HCT116 (cell line): ENCODE measurements around the gene GALR2. TPM values are rescaled to one million over a fixed set of nuclear protein-coding genes. Genes with fewer than 3 reads are reported as not detected.

Experiments used
- ATAC-seq: fragments of 200-7000 bp; cut with Tn5 transposase; 2 replicates; pipeline ENCODE4 v1.9.1; 2020; ENCODE audit warnings: mild to moderate bottlenecking, moderate library complexity
- BruUV-seq: library from RNA; stranded (reverse); fragments of 400-500 nt; replicated peaks from 2 replicates; lab custom pipeline; 2021; lab: Mats Ljungman, UMichigan
- CTCF ChIA-PET: fragments of 300-600 bp; sonication (Branson Sonifier 250); formaldehyde crosslinking; loops from one replicate; lab custom pipeline; 2021; ENCODE audit warnings: antibody characterized with exemption; lab: Charles Lee
- POLR2A ChIA-PET: fragments of 300-600, 350-600 bp; sonication (Branson Sonifier 250); formaldehyde crosslinking; loops from one replicate; lab custom pipeline; 2021; ENCODE audit warnings: antibody characterized with exemption; lab: Charles Lee
- RAD21 ChIA-PET, 2 experiments: fragments of 300-600 bp; sonication (Branson Sonifier 250); formaldehyde crosslinking; loops; one replicate each; lab custom pipeline; 2023; ENCODE audit warnings: low total read pairs in 2 of 2; ENCODE audit not compliant: uncharacterized antibody in 2 of 2, unreplicated experiment in 2 of 2, low non-redundant PET in 1 of 2; lab: Charles Lee
- DNase-seq: peaks from one replicate; pipeline ENCODE4 v3.0.0-alpha.2; 2010; ENCODE audit warnings: low read depth, low spot score
- H2AFZ ChIP-seq: fragments of 200-600 bp; shearing (Covaris generic), sonication (generic); 2 replicates; pipeline ENCODE4 v1.6.1; 2017; ENCODE audit warnings: low read depth, mixed run types, mixed read lengths, antibody characterized with exemption, low read length; ENCODE audit not compliant: poor library complexity, severe bottlenecking
- H3K27ac ChIP-seq: 2 replicates; pipeline ENCODE4 v1.5.1; 2012; ENCODE audit warnings: low read depth, low read length
- H3K27me3 ChIP-seq: fragments of 200-600 bp; sonication (generic); 2 replicates; pipeline ENCODE4 v1.6.1; 2016; ENCODE audit warnings: mixed run types, low read length, mixed read lengths; ENCODE audit not compliant: insufficient read depth
- H3K36me3 ChIP-seq, 2 experiments: fragments of 200-500 bp in 1 of 2; fragments of 200-600 bp in 1 of 2; sonication (Bioruptor generic) in 1 of 2; sonication (generic) in 1 of 2; 2 replicates each; pipeline versions ENCODE4 v1.5.1 to v1.6.1; 2014 to 2016; ENCODE audit warnings: low read length in 2 of 2, inconsistent platforms in 1 of 2, mixed read lengths in 1 of 2, mixed run types in 1 of 2; ENCODE audit not compliant: insufficient read depth in 2 of 2, control insufficient read depth in 1 of 2
- H3K4me1 ChIP-seq, 2 experiments: fragments of 200-600 bp in 1 of 2; sonication (generic) in 1 of 2; 2 replicates each; pipeline versions ENCODE4 v1.5.1 to v1.6.1; 2012 to 2017; ENCODE audit warnings: low read length in 2 of 2, inconsistent platforms in 1 of 2, mild to moderate bottlenecking in 1 of 2, mixed read lengths in 1 of 2, mixed run types in 1 of 2, moderate library complexity in 1 of 2; ENCODE audit not compliant: insufficient read depth in 2 of 2, control insufficient read depth in 1 of 2
- H3K4me2 ChIP-seq: fragments of 200-600 bp; sonication (generic); 2 replicates; pipeline ENCODE4 v1.6.1; 2017; ENCODE audit warnings: mixed run types, low read length, mixed read lengths
- H3K4me3 ChIP-seq, 2 experiments: fragments of 200-600 bp in 1 of 2; sonication (generic) in 1 of 2; replicated peaks in 1 of 2; 2 replicates each; pipeline ENCODE4 v1.5.1; 2011 to 2016; ENCODE audit warnings: low read length in 2 of 2, control low read depth in 1 of 2, low read depth in 1 of 2, mild to moderate bottlenecking in 1 of 2, mixed read lengths in 1 of 2, mixed run types in 1 of 2
- H3K79me2 ChIP-seq: fragments of 200-600 bp; sonication (generic); 2 replicates; pipeline ENCODE4 v1.6.1; 2017; ENCODE audit warnings: mild to moderate bottlenecking, mixed run types, low read length, moderate library complexity, mixed read lengths; ENCODE audit not compliant: insufficient read depth
- H3K9ac ChIP-seq: fragments of 200-600 bp; sonication (generic); 2 replicates; pipeline ENCODE4 v1.6.1; 2016; ENCODE audit warnings: low read length, mixed read lengths
- H3K9me2 ChIP-seq: fragments of 200-600 bp; sonication (generic), shearing (Covaris generic); 2 replicates; pipeline ENCODE4 v1.6.1; 2017; ENCODE audit warnings: mixed run types, mild to moderate bottlenecking, moderate library complexity; ENCODE audit not compliant: insufficient read depth
- H3K9me3 ChIP-seq, 2 experiments: fragments of 200-500 bp in 1 of 2; fragments of 200-600 bp in 1 of 2; sonication (Bioruptor generic) in 1 of 2; sonication (generic) in 1 of 2; 2 replicates each; pipeline ENCODE4 v1.6.1; 2014 to 2017; ENCODE audit warnings: low read length in 2 of 2, mixed read lengths in 2 of 2, inconsistent platforms in 1 of 2, low read depth in 1 of 2, mild to moderate bottlenecking in 1 of 2, mixed run types in 1 of 2, moderate library complexity in 1 of 2; ENCODE audit not compliant: control insufficient read depth in 1 of 2, insufficient read depth in 1 of 2
- H4K20me1 ChIP-seq: fragments of 200-600 bp; sonication (generic), shearing (Covaris generic); 2 replicates; pipeline ENCODE4 v1.6.1; 2017; ENCODE audit warnings: mixed run types, mild to moderate bottlenecking, moderate library complexity; ENCODE audit not compliant: insufficient read depth
- CEBPB ChIP-seq: IDR thresholded peaks from 2 replicates; pipeline ENCODE4 v1.6.1; 2012; ENCODE audit warnings: low read depth
- EGR1 ChIP-seq: IDR thresholded peaks from 2 replicates; pipeline ENCODE4 v1.6.1; 2012; ENCODE audit warnings: low read depth
- EZH2 ChIP-seq: fragments of 200-600 bp; sonication (generic); IDR thresholded peaks from 2 replicates; pipeline ENCODE4 v1.6.1; 2017; ENCODE audit warnings: antibody characterized with exemption, mixed run types
- JUND ChIP-seq: IDR thresholded peaks from 2 replicates; pipeline ENCODE4 v1.6.1; 2012
- MAX ChIP-seq: IDR thresholded peaks from 2 replicates; pipeline ENCODE4 v1.6.1; 2012
- POLR2A ChIP-seq: IDR thresholded peaks from 2 replicates; pipeline ENCODE4 v1.7.0; 2011; ENCODE audit warnings: borderline replicate concordance; ENCODE audit not compliant: insufficient read depth, insufficient read length; ENCODE audit errors: extremely low read depth
- POLR2AphosphoS5 ChIP-seq: IDR thresholded peaks from 2 replicates; pipeline ENCODE4 v1.6.1; 2011; ENCODE audit warnings: mild to moderate bottlenecking, low read depth, low read length, moderate library complexity
- RAD21 ChIP-seq: IDR thresholded peaks from 2 replicates; pipeline ENCODE4 v1.6.1; 2012; ENCODE audit warnings: low read depth, mild to moderate bottlenecking
- SIN3A ChIP-seq: IDR thresholded peaks from 2 replicates; pipeline ENCODE4 v1.6.1; 2012; ENCODE audit warnings: low read depth
- SP1 ChIP-seq: IDR thresholded peaks from 2 replicates; pipeline ENCODE4 v1.6.1; 2012; ENCODE audit warnings: low read depth
- SRF ChIP-seq: IDR thresholded peaks from 2 replicates; pipeline ENCODE4 v1.6.1; 2012; ENCODE audit warnings: low read depth
- YY1 ChIP-seq: IDR thresholded peaks from 2 replicates; pipeline ENCODE4 v1.6.1; 2011; ENCODE audit warnings: low read length, low read depth, moderate library complexity, mild to moderate bottlenecking; ENCODE audit not compliant: insufficient replicate concordance; ENCODE audit errors: extremely low read depth
- ZFX ChIP-seq: fragments of 450-650 bp; IDR thresholded peaks from 2 replicates; pipeline ENCODE4 v1.6.1; 2017
- ZNF274 ChIP-seq: fragments of 200-500 bp; sonication (Bioruptor generic); IDR thresholded peaks from 2 replicates; pipeline ENCODE4 v1.6.1; 2014; ENCODE audit warnings: mild to moderate bottlenecking, low read depth, low read length, inconsistent platforms
- intact Hi-C: fragments of 100-400 bp; cut with micrococcal nuclease; formaldehyde crosslinking; loops from 2 replicates; pipeline ENCODE4 v1.10.0; 2022
- total RNA-seq: library from RNA; stranded (reverse); gene quantifications from one replicate; pipeline ENCODE4 v1.2.1, GENCODE V29; 2021; ENCODE audit not compliant: unreplicated experiment
- TF ChIP-seq, protein P1 (sequence below): IDR thresholded peaks from 2 replicates; pipeline ENCODE4 v1.6.1; 2012; ENCODE audit warnings: low read depth

The GALR2 gene
- total RNA-seq, 1 experiment from 2014 or later = 0.27 TPM

DNA sequence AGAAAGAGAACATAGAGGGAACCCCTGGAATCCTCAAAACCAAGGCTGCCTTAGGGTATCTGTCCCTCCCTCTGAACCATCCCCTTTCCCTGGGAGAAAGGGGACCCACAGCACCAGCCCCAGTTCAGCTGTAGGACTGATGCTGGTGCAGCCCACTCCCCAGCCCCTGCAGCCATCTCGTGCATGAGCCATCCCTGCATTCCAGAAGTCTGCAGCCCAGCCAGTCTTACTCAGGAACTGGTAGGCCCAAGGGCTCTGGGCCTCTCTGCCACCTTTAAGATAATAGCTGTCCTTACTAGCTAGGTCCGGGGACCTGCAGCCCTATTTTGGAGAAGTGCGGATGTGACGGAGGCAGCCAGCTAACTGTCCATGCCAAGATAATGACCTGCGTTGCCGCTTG, 41.4 kb upstream of the GALR2 start:
- H3K9me3 ChIP-seq = no peaks in the 10 kb centered on the region
- intact Hi-C loops = no loop called here
- CTCF ChIA-PET = interaction anchor here (0.8 kb wide), 1 partner anchor 247 kb away, joined by 3 read pairs; no protein-coding TSS in a partner anchor
- H3K27ac ChIP-seq = no peak overlapping the region
- no peak overlapping the region for H2AFZ ChIP-seq
- RAD21 ChIA-PET = no interaction called here
- no peak overlapping the region for H3K9ac ChIP-seq
- H3K9me2 ChIP-seq = no peaks in the 10 kb centered on the region
- H3K4me2 ChIP-seq = no peak overlapping the region
- DNase-seq = no peak
- TF ChIP-seq MAX (no peak), RAD21 (no peak), ZFX (no peak), POLR2A (no peak), SP1 (no peak), SIN3A (no peak), EZH2 (no peak), CEBPB (no peak)
- BruUV-seq = no TSS peak
- H3K36me3 ChIP-seq = peaks cover 0 to under 1% of the 10 kb centered on the region in 2 experiments; a peak in 2 of 4 replicates
- H3K4me1 ChIP-seq = peaks cover 37 to 38% of the 10 kb centered on the region in 2 experiments
- H3K79me2 ChIP-seq = no peaks in the 10 kb centered on the region
- no peak overlapping the region for H3K4me3 ChIP-seq
- no peak for ATAC-seq
- POLR2A ChIA-PET = interaction anchor here (0.9 kb wide), 1 partner anchor 26 kb away, joined by 6 read pairs; no protein-coding TSS in a partner anchor
- H3K27me3 ChIP-seq = no peaks in the 10 kb centered on the region
- no peaks in the 10 kb centered on the region for H4K20me1 ChIP-seq

GRCh38 chr17:76034428-76035350, 39.9 kb upstream of the GALR2 start:
- no peak overlapping the region for H3K27ac ChIP-seq
- H3K4me2 ChIP-seq = no peak overlapping the region
- H3K4me1 ChIP-seq = peaks cover 22 to 25% of the 10 kb centered on the region in 2 experiments
- TF ChIP-seq, protein P1, sequence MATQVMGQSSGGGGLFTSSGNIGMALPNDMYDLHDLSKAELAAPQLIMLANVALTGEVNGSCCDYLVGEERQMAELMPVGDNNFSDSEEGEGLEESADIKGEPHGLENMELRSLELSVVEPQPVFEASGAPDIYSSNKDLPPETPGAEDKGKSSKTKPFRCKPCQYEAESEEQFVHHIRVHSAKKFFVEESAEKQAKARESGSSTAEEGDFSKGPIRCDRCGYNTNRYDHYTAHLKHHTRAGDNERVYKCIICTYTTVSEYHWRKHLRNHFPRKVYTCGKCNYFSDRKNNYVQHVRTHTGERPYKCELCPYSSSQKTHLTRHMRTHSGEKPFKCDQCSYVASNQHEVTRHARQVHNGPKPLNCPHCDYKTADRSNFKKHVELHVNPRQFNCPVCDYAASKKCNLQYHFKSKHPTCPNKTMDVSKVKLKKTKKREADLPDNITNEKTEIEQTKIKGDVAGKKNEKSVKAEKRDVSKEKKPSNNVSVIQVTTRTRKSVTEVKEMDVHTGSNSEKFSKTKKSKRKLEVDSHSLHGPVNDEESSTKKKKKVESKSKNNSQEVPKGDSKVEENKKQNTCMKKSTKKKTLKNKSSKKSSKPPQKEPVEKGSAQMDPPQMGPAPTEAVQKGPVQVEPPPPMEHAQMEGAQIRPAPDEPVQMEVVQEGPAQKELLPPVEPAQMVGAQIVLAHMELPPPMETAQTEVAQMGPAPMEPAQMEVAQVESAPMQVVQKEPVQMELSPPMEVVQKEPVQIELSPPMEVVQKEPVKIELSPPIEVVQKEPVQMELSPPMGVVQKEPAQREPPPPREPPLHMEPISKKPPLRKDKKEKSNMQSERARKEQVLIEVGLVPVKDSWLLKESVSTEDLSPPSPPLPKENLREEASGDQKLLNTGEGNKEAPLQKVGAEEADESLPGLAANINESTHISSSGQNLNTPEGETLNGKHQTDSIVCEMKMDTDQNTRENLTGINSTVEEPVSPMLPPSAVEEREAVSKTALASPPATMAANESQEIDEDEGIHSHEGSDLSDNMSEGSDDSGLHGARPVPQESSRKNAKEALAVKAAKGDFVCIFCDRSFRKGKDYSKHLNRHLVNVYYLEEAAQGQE = no peak
- no peak for TF ChIP-seq POLR2AphosphoS5
- no peak for TF ChIP-seq SRF
- no peak for TF ChIP-seq ZFX
- no peak for TF ChIP-seq YY1
- no peak for TF ChIP-seq MAX
- no peak for TF ChIP-seq SP1
- no peak for TF ChIP-seq ZNF274
- no peak for TF ChIP-seq CEBPB
- no peak for TF ChIP-seq EGR1
- TF ChIP-seq EZH2 = no peak
- no peak for TF ChIP-seq JUND
- DNase-seq = no peak
- no peaks in the 10 kb centered on the region for H3K9me3 ChIP-seq
- H2AFZ ChIP-seq = no peak overlapping the region
- no TSS peak for BruUV-seq
- H4K20me1 ChIP-seq = no peaks in the 10 kb centered on the region
- ChIA-PET CTCF (no interaction called here), RAD21 (no interaction called here), POLR2A (no interaction called here)
- no peak overlapping the region for H3K9ac ChIP-seq
- H3K9me2 ChIP-seq = no peaks in the 10 kb centered on the region
- H3K36me3 ChIP-seq = peaks cover 15 to 16% of the 10 kb centered on the region in 2 experiments
- no peaks in the 10 kb centered on the region for H3K27me3 ChIP-seq
- intact Hi-C loops = no loop called here
- H3K79me2 ChIP-seq = no peaks in the 10 kb centered on the region
- ATAC-seq = no peak
- H3K4me3 ChIP-seq = no peak overlapping the region
